Measurements from ENCODE around the gene CD1D.

DNA sequence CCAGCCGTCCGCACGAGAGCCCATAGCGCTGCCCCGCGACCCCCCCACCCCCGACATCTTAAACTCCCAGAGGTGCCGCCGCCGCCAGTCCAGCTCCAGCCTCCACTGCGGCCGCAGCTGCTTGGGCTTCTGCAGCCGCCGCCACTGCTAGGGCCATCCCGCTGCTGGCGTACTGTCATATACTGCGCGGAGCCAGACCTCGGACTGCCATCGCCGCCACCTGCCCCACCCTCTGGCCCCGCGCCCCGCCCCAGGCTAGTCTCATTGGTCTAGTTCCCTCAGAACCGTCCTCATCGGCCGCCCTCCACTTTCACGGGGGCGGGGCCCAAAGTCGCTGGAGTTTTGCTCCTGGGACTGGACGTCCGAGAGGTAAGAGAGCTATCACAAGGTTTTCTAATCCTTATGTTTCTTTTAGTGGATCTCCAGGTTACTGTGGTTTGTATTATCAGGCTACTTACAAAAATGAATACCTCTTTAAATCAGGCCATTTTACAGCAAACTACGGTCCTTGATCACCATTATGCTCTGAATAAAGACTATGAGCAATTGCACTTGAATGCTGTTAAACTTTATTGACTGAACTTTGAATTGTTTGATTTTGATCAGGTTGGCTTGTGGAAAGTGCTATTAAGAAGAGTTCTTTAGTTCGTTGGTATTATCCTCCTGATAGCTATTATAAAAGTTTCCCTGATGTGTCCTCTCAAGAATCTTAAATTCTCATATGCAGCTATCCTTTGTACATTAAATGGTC lies 2.8 kb upstream of the CD1D start:
- TF ChIP-seq, protein P1, sequence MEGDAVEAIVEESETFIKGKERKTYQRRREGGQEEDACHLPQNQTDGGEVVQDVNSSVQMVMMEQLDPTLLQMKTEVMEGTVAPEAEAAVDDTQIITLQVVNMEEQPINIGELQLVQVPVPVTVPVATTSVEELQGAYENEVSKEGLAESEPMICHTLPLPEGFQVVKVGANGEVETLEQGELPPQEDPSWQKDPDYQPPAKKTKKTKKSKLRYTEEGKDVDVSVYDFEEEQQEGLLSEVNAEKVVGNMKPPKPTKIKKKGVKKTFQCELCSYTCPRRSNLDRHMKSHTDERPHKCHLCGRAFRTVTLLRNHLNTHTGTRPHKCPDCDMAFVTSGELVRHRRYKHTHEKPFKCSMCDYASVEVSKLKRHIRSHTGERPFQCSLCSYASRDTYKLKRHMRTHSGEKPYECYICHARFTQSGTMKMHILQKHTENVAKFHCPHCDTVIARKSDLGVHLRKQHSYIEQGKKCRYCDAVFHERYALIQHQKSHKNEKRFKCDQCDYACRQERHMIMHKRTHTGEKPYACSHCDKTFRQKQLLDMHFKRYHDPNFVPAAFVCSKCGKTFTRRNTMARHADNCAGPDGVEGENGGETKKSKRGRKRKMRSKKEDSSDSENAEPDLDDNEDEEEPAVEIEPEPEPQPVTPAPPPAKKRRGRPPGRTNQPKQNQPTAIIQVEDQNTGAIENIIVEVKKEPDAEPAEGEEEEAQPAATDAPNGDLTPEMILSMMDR (IDR thresholded peaks at IDR 0.05; ENCODE audit: low read depth, low read length): no peak
- TF ChIP-seq EZH2phosphoT487 (IDR thresholded peaks at IDR 0.05; ENCODE audit: low read depth): no peak
